H1 (cell line): ENCODE measurements around the gene DENND6B. TPM values are rescaled to one million over a fixed set of nuclear protein-coding genes. Genes with fewer than 3 reads are reported as not detected.
"Not testable (repeated sequence)": the region's sequence is repeated elsewhere in the genome, so short reads cannot be mapped to it uniquely, and the experiment has no call there.

Source experiments
- CTCF ChIA-PET: fragments of 300-600 bp; sonication (Branson Sonifier 250); formaldehyde crosslinking; loops from one replicate; lab custom pipeline; 2021; ENCODE audit not compliant: partially characterized antibody; lab: Charles Lee
- POLR2A ChIA-PET: fragments of 300-600 bp; sonication (Branson Sonifier 250); formaldehyde crosslinking; loops from one replicate; lab custom pipeline; 2021; ENCODE audit warnings: inconsistent platforms; ENCODE audit not compliant: partially characterized antibody; lab: Charles Lee
- DNase-seq, 2 experiments: peaks; one replicate each; pipeline versions ENCODE4 v3.0.0 to v3.0.0-alpha.2; 2010 to 2022; ENCODE audit warnings: low spot score in 2 of 2, low read depth in 1 of 2, mixed read lengths in 1 of 2
- FAIRE-seq: peaks from 2 replicates; lab custom pipeline; 2011; peaks lifted over from hg19 to GRCh38; lab: Jason Lieb, UNC
- H2AFZ ChIP-seq: 2 replicates; pipeline ENCODE4 v1.8.1; 2012; ENCODE audit warnings: low read length, inconsistent platforms
- H2AK5ac ChIP-seq: 2 replicates; pipeline ENCODE4 v1.6.1; 2013; ENCODE audit warnings: low read depth, low read length
- H2BK120ac ChIP-seq: replicated peaks from 2 replicates; pipeline ENCODE3; 2013; ENCODE audit warnings: low read depth, low read length, inconsistent platforms
- H2BK12ac ChIP-seq: 2 replicates; pipeline ENCODE4 v1.6.1; 2013; ENCODE audit warnings: low read depth, low read length
- H2BK15ac ChIP-seq: 2 replicates; pipeline ENCODE4 v1.6.1; 2013; ENCODE audit warnings: low read length
- H2BK20ac ChIP-seq: 2 replicates; pipeline ENCODE4 v1.6.1; 2013; ENCODE audit warnings: low read length
- H2BK5ac ChIP-seq: 2 replicates; pipeline ENCODE4 v1.6.1; 2013; ENCODE audit warnings: low read depth, low read length
- H3K14ac ChIP-seq: 2 replicates; pipeline ENCODE4 v1.6.1; 2013; ENCODE audit warnings: inconsistent platforms; ENCODE audit not compliant: insufficient read length
- H3K18ac ChIP-seq: 2 replicates; pipeline ENCODE4 v1.6.1; 2013; ENCODE audit warnings: low read length; ENCODE audit errors: extremely low read depth
- H3K23ac ChIP-seq: 2 replicates; pipeline ENCODE4 v1.6.1; 2013; ENCODE audit warnings: inconsistent platforms; ENCODE audit not compliant: insufficient read length
- H3K23me2 ChIP-seq: 2 replicates; pipeline ENCODE4 v1.6.1; 2013; ENCODE audit warnings: low read depth, low read length
- H3K27ac ChIP-seq: 2 replicates; pipeline ENCODE4 v1.6.1; 2011; ENCODE audit warnings: low read depth, low read length, inconsistent platforms
- H3K27me3 ChIP-seq, 4 experiments: replicated peaks in 1 of 4; 1 replicate in 1 of 4; 2 replicates in 3 of 4; pipeline versions ENCODE4 v1.6.1 to v1.8.1; 2011 to 2013; ENCODE audit warnings: low read length in 3 of 4, mild to moderate bottlenecking in 3 of 4, inconsistent platforms in 2 of 4, mixed read lengths in 2 of 4, moderate library complexity in 1 of 4; ENCODE audit not compliant: control insufficient read depth in 3 of 4, insufficient read depth in 3 of 4; ENCODE audit errors: extremely low read depth in 1 of 4
- H3K36me3 ChIP-seq, 4 experiments: 2 replicates each; pipeline versions ENCODE4 v1.6.1 to v1.8.1; 2011 to 2013; ENCODE audit warnings: mild to moderate bottlenecking in 4 of 4, low read length in 3 of 4, moderate library complexity in 2 of 4, control low read depth in 1 of 4, inconsistent platforms in 1 of 4; ENCODE audit not compliant: insufficient read depth in 4 of 4, control insufficient read depth in 2 of 4
- H3K4ac ChIP-seq: replicated peaks from 2 replicates; pipeline ENCODE3; 2013; ENCODE audit warnings: low read length, low read depth, mixed read lengths, inconsistent platforms; ENCODE audit not compliant: insufficient read length
- H3K4me1 ChIP-seq, 4 experiments: replicated peaks in 1 of 4; 1 replicate in 1 of 4; 2 replicates in 3 of 4; pipeline versions ENCODE4 v1.6.1 to v1.8.1; 2011 to 2013; ENCODE audit warnings: low read length in 3 of 4, inconsistent platforms in 2 of 4, mixed read lengths in 1 of 4; ENCODE audit not compliant: insufficient read depth in 4 of 4, control insufficient read depth in 3 of 4
- H3K4me2 ChIP-seq, 2 experiments: 2 replicates each; pipeline versions ENCODE4 v1.6.1 to v1.8.1; 2011 to 2013; ENCODE audit warnings: low read depth in 2 of 2, low read length in 2 of 2, control low read depth in 1 of 2, inconsistent platforms in 1 of 2, mild to moderate bottlenecking in 1 of 2; ENCODE audit not compliant: insufficient read depth in 1 of 2
- H3K4me3 ChIP-seq, 4 experiments: fragments of 200-600, 300-600 bp in 1 of 4; sonication (generic), shearing (Covaris generic), sonication (Bioruptor Twin) in 1 of 4; 2 replicates each; pipeline versions ENCODE4 v1.5.1 to v1.8.1; 2011 to 2016; ENCODE audit warnings: low read length in 4 of 4, low read depth in 3 of 4, control low read depth in 2 of 4, inconsistent platforms in 2 of 4, mild to moderate bottlenecking in 2 of 4, mixed read lengths in 1 of 4, moderate library complexity in 1 of 4; ENCODE audit not compliant: insufficient read depth in 2 of 4; ENCODE audit errors: extremely low read depth in 1 of 4
- H3K56ac ChIP-seq: replicated peaks from 2 replicates; pipeline ENCODE3; 2013; ENCODE audit warnings: low read depth, mild to moderate bottlenecking, mixed read lengths, low read length, inconsistent platforms; ENCODE audit not compliant: insufficient read length
- H3K79me1 ChIP-seq: 2 replicates; pipeline ENCODE4 v1.6.1; 2013; ENCODE audit warnings: low read depth, low read length, control low read depth
- H3K79me2 ChIP-seq, 2 experiments: 2 replicates each; pipeline versions ENCODE4 v1.6.1 to v1.8.1; 2012 to 2013; ENCODE audit warnings: low read length in 2 of 2, mild to moderate bottlenecking in 2 of 2, inconsistent platforms in 1 of 2; ENCODE audit not compliant: insufficient read depth in 2 of 2, control insufficient read depth in 1 of 2
- H3K9ac ChIP-seq, 4 experiments: replicated peaks in 1 of 4; 1 replicate in 1 of 4; 2 replicates in 3 of 4; pipeline versions ENCODE4 v1.6.1 to v1.8.1; 2011 to 2013; ENCODE audit warnings: low read depth in 3 of 4, low read length in 3 of 4, control low read depth in 2 of 4, mild to moderate bottlenecking in 2 of 4, moderate library complexity in 2 of 4, inconsistent platforms in 1 of 4; ENCODE audit errors: extremely low read depth in 1 of 4
- H3K9me3 ChIP-seq, 2 experiments: 2 replicates each; pipeline versions ENCODE4 v1.6.1 to v1.8.1; 2012 to 2013; ENCODE audit warnings: mild to moderate bottlenecking in 2 of 2, moderate library complexity in 2 of 2, control low read depth in 1 of 2, inconsistent platforms in 1 of 2, low read depth in 1 of 2, low read length in 1 of 2, mixed read lengths in 1 of 2; ENCODE audit not compliant: insufficient read depth in 2 of 2
- H4K20me1 ChIP-seq, 2 experiments: replicated peaks in 1 of 2; 2 replicates each; pipeline versions ENCODE3 to v1.8.1; 2011 to 2013; ENCODE audit warnings: inconsistent platforms in 2 of 2, low read length in 2 of 2, mild to moderate bottlenecking in 1 of 2; ENCODE audit not compliant: insufficient read depth in 2 of 2, control insufficient read depth in 1 of 2
- H4K5ac ChIP-seq: 2 replicates; pipeline ENCODE4 v1.6.1; 2013; ENCODE audit warnings: low read length, low read depth, mixed read lengths, inconsistent platforms; ENCODE audit not compliant: insufficient read length
- H4K8ac ChIP-seq: 2 replicates; pipeline ENCODE4 v1.8.0; 2013; ENCODE audit warnings: mild to moderate bottlenecking, moderate library complexity, low read length, inconsistent platforms; ENCODE audit not compliant: insufficient read depth; ENCODE audit errors: extremely low read depth
- H4K91ac ChIP-seq: replicated peaks from 2 replicates; pipeline ENCODE3; 2013; ENCODE audit warnings: low read length, mixed read lengths, inconsistent platforms; ENCODE audit not compliant: insufficient read length
- WGBS, 2 experiments: shearing (Covaris generic) in 1 of 2; methylation state at CpG; one replicate each; pipeline versions ENCODE4 v1.1.6 to v1.1.7; 2013 to 2015; ENCODE audit warnings: low lambda C conversion rate in 2 of 2, mixed read lengths in 2 of 2, inconsistent platforms in 1 of 2, low coverage in 1 of 2, missing lambda C conversion rate in 1 of 2; ENCODE audit not compliant: insufficient replicate concordance in 2 of 2, insufficient coverage in 1 of 2, insufficient read length in 1 of 2; ENCODE audit errors: extremely low coverage in 1 of 2, missing lambda C conversion rate in 1 of 2; 5-methylcytosine and 5-hydroxymethylcytosine counted together
- polyA plus RNA-seq, 7 experiments: library from polyadenylated mRNA; depleted of rRNA in 3 of 7; stranded (reverse) in 5 of 7; unstranded in 2 of 7; fragments of >200 nt in 5 of 7; fragments of 200-250 nt in 2 of 7; gene quantifications; 1 replicate in 5 of 7; 2 replicates in 1 of 7; 4 replicates in 1 of 7; pipeline versions ENCODE4 v1.2.1 to v1.2.3, GENCODE V29; 2011 to 2013; ENCODE audit warnings: missing spikeins in 2 of 7, mixed read lengths in 2 of 7
- total RNA-seq: library from RNA; stranded (reverse); fragmentation: NEBNext Ultra II Directional; extraction: Animal tissue kit (Norgen Biotek cat#: 25700); gene quantifications from 2 replicates; pipeline ENCODE4 v1.2.1, GENCODE V29; 2021

DENND6B gene
- total and polyA plus RNA-seq, 2 of the 8 experiments (the other 6 are each of a cell fraction or from before 2014, with no cell fraction given), result 1.1 to 1.9 TPM

- not testable (repeated sequence) for H2BK12ac ChIP-seq, H2BK20ac ChIP-seq, H2BK120ac ChIP-seq, FAIRE-seq, H2AFZ ChIP-seq, H3K4ac ChIP-seq, H4K5ac ChIP-seq, H3K4me3 ChIP-seq, H2BK5ac ChIP-seq, DNase-seq, H3K18ac ChIP-seq, H3K79me1 ChIP-seq, H3K9ac ChIP-seq, H2AK5ac ChIP-seq, H2BK15ac ChIP-seq, H3K14ac ChIP-seq, H3K27ac ChIP-seq, H3K4me2 ChIP-seq, H3K23ac ChIP-seq, H3K56ac ChIP-seq, H4K8ac ChIP-seq, H4K91ac ChIP-seq, H3K79me2 ChIP-seq
- H3K27me3 ChIP-seq, result peaks cover 18 to 28% (median 27%) of the 10 kb centered on the region in 4 experiments; a peak in 6 of 7 replicates
- peaks cover 2 to 14% (median 9%) of the 10 kb centered on the region in 4 experiments; a peak in 6 of 7 replicates for H3K4me1 ChIP-seq
- ChIA-PET POLR2A (interaction anchor here (1.2 to 3.2 kb wide), 3 partner anchors 23 to 68 kb away, joined by 3 to 12 read pairs (median 5); partner anchors contain the start of gene HDAC10), CTCF (interaction anchor here (0.9 to 6.0 kb wide), 12 partner anchors 12 to 95 kb away, joined by 3 to 39 read pairs (median 4); partner anchors contain the start of genes DENND6B and MAPK12)
- peaks cover 11% of the 10 kb centered on the region; the same call in 1 of the 2 replicates for H3K23me2 ChIP-seq
- peaks cover 7 to 24% of the 10 kb centered on the region in 2 experiments; a peak in 3 of 4 replicates for H3K9me3 ChIP-seq
- peaks cover 6 to 10% of the 10 kb centered on the region in 2 experiments for H4K20me1 ChIP-seq
- peaks cover 8 to 38% (median 29%) of the 10 kb centered on the region in 4 experiments; a peak in 7 of 8 replicates for H3K36me3 ChIP-seq
- WGBS, 2 experiments, result 93% methylated on average over 10 of the region's 10 CpGs; no CpG with 5 or more reads in 1 of the 2 experiments
Observed at GRCh38 chr22:50273781-50274180, 53.0 kb downstream of the DENND6B start.
